HG03039 (cell line): Measurements from ENCODE around the gene MFSD12.

Experiments
- ATAC-seq: cut with Tn5 transposase; IDR thresholded peaks from one replicate; pipeline ENCODE4 v1.9.1; 2021; ENCODE audit warnings: mild to moderate bottlenecking, moderate library complexity; ENCODE audit not compliant: unreplicated experiment

Gene MFSD12

GRCh38 chr19:3557461-3558248, at the start of gene MFSD12:
Gene MFSD12 (minus strand): TSS chr19:3557586. CDS start chr19:3557403, 183 bp downstream.
- ATAC-seq: peak; percentile 82

- no peak for ATAC-seq
These were observed 49.4 kb upstream of the MFSD12 start, which contains the start of gene TBXA2R for GRCh38 chr19:3606690-3607289. Gene TBXA2R (minus strand): TSS chr19:3606875. CDS start chr19:3600634, 6,241 bp downstream.

GRCh38 chr19:3606174-3606689, 48.8 kb upstream of the MFSD12 start:
- no peak for ATAC-seq

GRCh38 chr19:3605770-3606169, 48.4 kb upstream of the MFSD12 start:
- no peak for ATAC-seq

- no peak for ATAC-seq
These were observed 48.0 kb upstream of the MFSD12 start for GRCh38 chr19:3605361-3605760.

- ATAC-seq: no peak
These were observed 47.6 kb upstream of the MFSD12 start for GRCh38 chr19:3604987-3605343.

- ATAC-seq: no peak
These were observed 47.0 kb upstream of the MFSD12 start for GRCh38 chr19:3604227-3604986.

- ATAC-seq: no peak
These were observed 45.9 kb upstream of the MFSD12 start for GRCh38 chr19:3603121-3603811.

GRCh38 chr19:3601021-3601420, 43.6 kb upstream of the MFSD12 start:
- no peak for ATAC-seq

- ATAC-seq: no peak
These were observed 42.4 kb upstream of the MFSD12 start for GRCh38 chr19:3599776-3600187.

- ATAC-seq: no peak
These were observed 38.2 kb upstream of the MFSD12 start for GRCh38 chr19:3595521-3596061.

GRCh38 chr19:3593156-3593555, 35.8 kb upstream of the MFSD12 start:
- ATAC-seq: no peak

GRCh38 chr19:3591876-3592613, 34.7 kb upstream of the MFSD12 start:
- ATAC-seq: no peak

GRCh38 chr19:3590991-3591659, 33.7 kb upstream of the MFSD12 start:
- no peak for ATAC-seq

- ATAC-seq: no peak
These were observed 32.6 kb upstream of the MFSD12 start for GRCh38 chr19:3589949-3590348.

GRCh38 chr19:3589439-3589838, 32.1 kb upstream of the MFSD12 start:
- no peak for ATAC-seq

- ATAC-seq: no peak
These were observed 29.4 kb upstream of the MFSD12 start for GRCh38 chr19:3586707-3587346.

GRCh38 chr19:3586127-3586626, 28.8 kb upstream of the MFSD12 start:
- ATAC-seq: no peak
